Activated naive CD8-positive, alpha-beta T cell treated with anti-CD3 and anti-CD28 coated beads, Interleukin-2, amount 50 U/mL, for 24 hours (primary cell): Measurements from ENCODE around the gene GALNT6.

Experiments used
- ATAC-seq: fragments of 150-1000 bp; cut with Tn5 transposase; one replicate; pipeline ENCODE4 v1.10.0; 2021
- DNase-seq: peaks from one replicate; pipeline ENCODE4 v3.0.0; 2021
- H3K27ac Mint-ChIP-seq: one replicate; pipeline ENCODE4 v1.8.0; 2021; ENCODE audit warnings: mild to moderate bottlenecking, mixed read lengths
- H3K27me3 Mint-ChIP-seq: one replicate; pipeline ENCODE4 v1.8.0; 2021; ENCODE audit warnings: mixed read lengths
- H3K36me3 Mint-ChIP-seq: one replicate; pipeline ENCODE4 v1.8.0; 2021; ENCODE audit warnings: low read depth, mixed read lengths
- H3K4me1 Mint-ChIP-seq: one replicate; pipeline ENCODE4 v1.8.0; 2021; ENCODE audit warnings: mixed read lengths
- H3K4me3 Mint-ChIP-seq: one replicate; pipeline ENCODE4 v1.8.0; 2021; ENCODE audit warnings: mild to moderate bottlenecking, moderate library complexity, mixed read lengths
- H3K9me3 Mint-ChIP-seq: one replicate; pipeline ENCODE4 v1.8.0; 2021; ENCODE audit warnings: mixed read lengths

Gene GALNT6

DNA sequence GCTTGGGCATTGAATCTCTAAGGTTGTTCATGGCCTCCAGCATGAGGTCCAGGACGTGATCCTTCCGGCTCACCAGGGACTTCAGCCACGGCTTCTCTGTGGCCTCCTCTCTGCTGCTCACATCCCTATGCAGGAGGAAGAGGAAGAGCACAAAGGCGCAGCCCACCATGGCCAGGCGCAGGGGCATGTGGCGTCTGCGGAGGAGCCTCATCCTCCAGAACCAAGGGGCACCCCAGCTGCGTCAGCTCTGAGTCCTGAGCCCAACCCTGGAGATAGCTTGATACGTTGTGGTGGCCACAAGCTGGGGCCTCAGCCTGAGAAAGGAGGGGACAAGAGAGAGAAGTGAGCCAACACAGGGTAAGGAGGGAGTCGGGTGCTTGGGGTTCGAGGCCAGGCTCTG, 11.6 kb downstream of the GALNT6 start:
- no peak overlapping the region for H3K27ac Mint-ChIP-seq
- no peaks in the 10 kb centered on the region for H3K27me3 Mint-ChIP-seq
- no peaks in the 10 kb centered on the region for H3K9me3 Mint-ChIP-seq
- DNase-seq (no peak), ATAC-seq (no peak)
- H3K36me3 Mint-ChIP-seq = peaks cover 65% of the 10 kb centered on the region
- no peak overlapping the region for H3K4me3 Mint-ChIP-seq
- peaks cover 36% of the 10 kb centered on the region for H3K4me1 Mint-ChIP-seq

DNA sequence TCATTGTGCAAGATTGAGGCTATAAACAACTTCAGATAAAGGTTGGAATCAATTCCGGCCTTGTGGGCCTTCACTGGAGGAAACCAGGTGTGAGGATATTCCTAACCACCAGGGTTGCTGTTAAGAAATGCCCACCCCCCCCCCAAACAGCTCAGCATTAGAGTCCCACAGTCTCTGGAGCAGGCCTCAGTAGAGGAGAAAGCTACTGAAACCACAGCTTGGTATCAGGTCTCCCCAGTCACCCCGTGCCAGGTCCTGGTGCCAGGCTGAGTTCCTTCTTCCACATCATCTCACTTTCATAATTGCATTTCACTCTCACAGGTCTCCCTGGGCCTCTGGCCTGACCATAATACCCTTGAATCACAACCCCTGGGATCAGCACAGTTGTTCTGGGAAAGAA, 12.5 kb downstream of the GALNT6 start:
- Mint-ChIP-seq H3K4me3 (no peak overlapping the region), H3K27ac (no peak overlapping the region), H3K4me1 (peaks cover 33% of the 10 kb centered on the region), H3K36me3 (peaks cover 70% of the 10 kb centered on the region), H3K9me3 (no peaks in the 10 kb centered on the region), H3K27me3 (no peaks in the 10 kb centered on the region)
- DNase-seq (no peak), ATAC-seq (no peak)

DNA sequence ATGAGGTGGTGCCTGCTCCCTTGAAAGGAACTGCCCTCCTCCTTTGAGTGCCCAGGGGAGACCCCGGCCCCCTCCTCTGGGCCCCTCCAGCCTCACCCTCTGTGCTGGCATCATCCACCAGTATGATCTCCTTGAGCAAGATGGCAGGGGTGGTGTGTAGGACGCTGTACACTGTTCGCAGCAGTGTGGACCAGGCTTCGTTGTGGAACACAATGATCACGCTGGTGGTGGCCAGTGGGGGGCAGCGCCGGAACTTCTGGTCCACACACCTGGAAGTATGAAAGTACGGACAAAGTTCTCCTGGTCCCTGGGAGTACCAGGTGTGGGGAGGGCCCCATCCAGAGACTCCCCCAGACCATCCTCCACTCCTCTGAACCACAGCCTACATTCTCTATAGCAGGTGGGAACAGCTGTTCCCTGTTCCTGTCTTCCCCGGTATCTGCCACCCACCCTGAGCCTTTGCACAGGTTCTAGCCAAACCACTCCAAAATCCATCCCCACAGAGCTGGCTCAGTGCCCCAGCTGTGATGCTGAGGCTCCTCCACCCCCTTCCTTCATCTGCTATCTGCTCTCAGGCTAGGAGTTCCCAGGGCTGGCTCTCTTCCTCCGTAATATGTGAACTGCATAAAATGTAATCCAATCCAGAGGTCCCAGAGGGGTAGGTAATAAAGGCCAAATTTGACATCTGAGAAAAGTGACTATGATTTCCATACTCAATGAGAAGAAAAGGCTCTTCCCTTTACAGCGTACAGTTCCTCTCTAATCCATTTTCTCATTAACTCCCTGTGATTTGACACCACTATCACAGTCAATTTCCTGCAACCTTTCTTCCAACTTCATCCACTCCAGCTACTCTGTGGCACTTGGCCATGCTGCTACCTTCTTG, 13.9 kb downstream of the GALNT6 start:
- peaks cover 76% of the 10 kb centered on the region for H3K36me3 Mint-ChIP-seq
- H3K27ac Mint-ChIP-seq = no peak overlapping the region
- H3K9me3 Mint-ChIP-seq = peaks cover 5% of the 10 kb centered on the region
- H3K4me3 Mint-ChIP-seq = no peak overlapping the region
- peaks cover 33% of the 10 kb centered on the region for H3K4me1 Mint-ChIP-seq
- H3K27me3 Mint-ChIP-seq = no peaks in the 10 kb centered on the region
- DNase-seq = no peak
- ATAC-seq = no peak

DNA sequence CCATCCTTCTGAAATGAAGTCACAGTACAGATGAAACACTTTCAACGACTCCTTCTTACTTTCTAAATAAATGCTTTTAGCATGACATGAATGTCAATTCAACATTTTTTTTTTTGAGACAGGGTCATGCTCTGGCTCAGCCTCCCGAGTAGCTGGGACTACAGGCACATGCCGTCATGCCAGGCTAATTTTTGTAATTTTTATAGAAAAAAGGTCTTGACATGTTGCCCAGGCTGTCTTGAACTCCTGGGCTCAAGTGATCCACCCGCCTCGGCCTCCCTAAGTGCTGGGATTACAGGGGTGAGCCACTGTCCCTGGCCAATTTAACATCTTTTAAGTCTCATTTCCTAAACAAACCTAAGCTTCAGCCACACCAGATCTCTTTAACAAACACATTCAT, 16.4 kb downstream of the GALNT6 start:
- Mint-ChIP-seq H3K36me3 (peaks cover 69% of the 10 kb centered on the region), H3K4me3 (no peak overlapping the region)

DNA sequence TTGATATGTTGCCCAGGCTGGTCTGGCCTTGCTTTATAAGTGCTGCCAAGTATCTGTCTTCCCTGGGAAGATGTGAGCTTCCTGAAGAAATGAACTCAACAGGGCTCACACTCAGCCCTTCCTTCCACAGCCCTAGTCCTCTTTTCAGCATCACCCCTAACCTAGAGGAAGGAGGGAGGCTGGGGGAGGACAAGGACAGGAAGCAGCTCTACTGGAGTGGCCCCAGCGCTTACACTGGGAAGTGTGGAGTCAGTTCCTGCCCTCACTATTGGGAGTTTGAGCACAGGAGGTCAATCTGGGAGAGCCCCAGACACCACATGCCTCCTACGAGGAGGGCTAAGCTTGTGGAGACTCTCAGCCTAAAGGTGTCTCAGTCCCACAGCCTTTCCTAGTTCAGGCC, 16.8 kb downstream of the GALNT6 start:
- ATAC-seq = no peak
- Mint-ChIP-seq H3K4me1 (peaks cover 53% of the 10 kb centered on the region), H3K27ac (no peak overlapping the region), H3K4me3 (no peak overlapping the region), H3K27me3 (no peaks in the 10 kb centered on the region), H3K9me3 (peaks cover 5% of the 10 kb centered on the region), H3K36me3 (peaks cover 68% of the 10 kb centered on the region)
- DNase-seq = no peak

More for the DNA sequence above, 16.4 kb downstream of the GALNT6 start:
- no peaks in the 10 kb centered on the region for H3K27me3 Mint-ChIP-seq
- H3K9me3 Mint-ChIP-seq = peaks cover 5% of the 10 kb centered on the region
- no peak for ATAC-seq
- DNase-seq = no peak
- no peak overlapping the region for H3K27ac Mint-ChIP-seq
- H3K4me1 Mint-ChIP-seq = peaks cover 48% of the 10 kb centered on the region

DNA sequence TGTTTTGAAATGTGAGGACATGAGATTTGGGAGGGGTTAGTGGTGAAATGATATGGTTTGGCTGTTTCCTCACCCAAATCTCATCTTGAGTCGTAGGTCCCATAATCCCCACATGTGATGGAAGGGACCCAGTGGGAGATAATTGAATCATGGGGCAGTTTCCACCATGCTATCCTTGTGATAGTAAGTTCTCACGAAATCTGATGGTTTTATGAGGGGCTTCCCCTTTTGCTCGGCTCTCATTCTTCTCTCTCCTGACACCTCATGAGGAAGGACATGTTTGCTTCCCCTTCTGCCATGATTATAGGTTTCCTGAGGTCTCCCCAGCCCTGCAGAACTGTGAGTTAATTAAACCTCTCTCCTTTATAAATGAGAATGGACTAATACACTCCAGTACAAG, 18.0 kb downstream of the GALNT6 start:
- peaks cover 62% of the 10 kb centered on the region for H3K4me1 Mint-ChIP-seq
- ATAC-seq (no peak), DNase-seq (no peak)
- H3K4me3 Mint-ChIP-seq = no peak overlapping the region
- peaks cover 2% of the 10 kb centered on the region for H3K27me3 Mint-ChIP-seq
- no peak overlapping the region for H3K27ac Mint-ChIP-seq
- H3K36me3 Mint-ChIP-seq = peaks cover 67% of the 10 kb centered on the region
- H3K9me3 Mint-ChIP-seq = peaks cover 5% of the 10 kb centered on the region

DNA sequence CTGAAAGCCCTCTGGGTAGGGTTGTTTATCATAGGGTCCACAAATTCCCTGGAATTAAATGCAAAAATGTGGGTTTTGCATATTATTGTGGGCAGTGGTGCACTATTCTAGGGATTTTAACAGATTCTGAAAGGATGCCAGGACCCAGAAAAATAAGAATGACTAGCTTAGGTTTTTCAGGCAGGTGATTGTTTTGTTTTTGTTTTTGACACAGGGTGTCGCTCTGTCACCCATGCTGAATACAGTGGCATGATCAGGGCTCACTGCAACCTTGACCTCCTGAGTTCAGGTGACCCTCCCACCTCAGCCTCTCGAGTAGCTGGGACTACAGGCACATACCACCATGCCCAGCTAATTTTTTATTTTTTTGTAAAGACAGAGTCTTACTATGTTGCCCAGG, 19.2 kb downstream of the GALNT6 start:
- no peak overlapping the region for H3K4me3 Mint-ChIP-seq
- peaks cover 68% of the 10 kb centered on the region for H3K4me1 Mint-ChIP-seq
- H3K9me3 Mint-ChIP-seq = peaks cover 5% of the 10 kb centered on the region
- peaks cover 2% of the 10 kb centered on the region for H3K27me3 Mint-ChIP-seq
- no peak for DNase-seq
- peaks cover 65% of the 10 kb centered on the region for H3K36me3 Mint-ChIP-seq
- no peak for ATAC-seq
- no peak overlapping the region for H3K27ac Mint-ChIP-seq

DNA sequence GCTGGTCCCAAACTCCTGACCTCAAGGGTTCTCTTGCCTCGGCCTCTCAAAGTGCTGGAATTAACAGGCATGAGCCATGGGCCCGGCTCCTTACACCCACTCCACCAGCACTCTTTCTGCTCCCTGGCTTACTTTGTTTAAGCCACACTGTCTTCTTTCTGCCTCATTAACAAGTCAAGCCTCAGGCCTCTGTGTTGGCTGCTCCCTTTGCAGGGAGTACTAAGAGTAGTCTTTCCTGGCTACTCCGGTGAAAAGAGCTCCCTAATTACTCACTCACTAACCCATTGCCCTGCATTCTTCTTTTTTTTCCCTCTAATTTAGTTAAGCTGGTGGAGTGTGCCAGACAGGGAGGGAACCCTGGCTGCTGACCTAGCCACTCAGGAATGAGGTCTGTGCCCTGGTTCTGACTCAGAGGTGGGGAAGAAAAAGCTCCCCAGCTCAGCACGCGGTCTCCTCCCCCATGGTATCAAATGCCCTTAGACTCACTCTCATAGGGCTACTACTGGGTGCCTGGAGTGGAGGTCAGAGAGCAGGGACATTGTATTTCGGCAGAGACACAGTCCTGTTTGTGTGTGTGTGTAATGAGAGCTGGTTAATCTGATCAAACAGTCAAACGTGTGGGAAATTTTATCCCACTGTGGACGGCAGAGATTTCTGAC, 19.8 kb downstream of the GALNT6 start:
- ATAC-seq (no peak), DNase-seq (no peak)
- H3K27me3 Mint-ChIP-seq = peaks cover 2% of the 10 kb centered on the region
- peak overlapping the region; percentile 2 for H3K4me3 Mint-ChIP-seq
- peaks cover 70% of the 10 kb centered on the region for H3K4me1 Mint-ChIP-seq
- H3K27ac Mint-ChIP-seq = peak overlapping the region; percentile 64
- peaks cover 5% of the 10 kb centered on the region for H3K9me3 Mint-ChIP-seq
- peaks cover 62% of the 10 kb centered on the region for H3K36me3 Mint-ChIP-seq

DNA sequence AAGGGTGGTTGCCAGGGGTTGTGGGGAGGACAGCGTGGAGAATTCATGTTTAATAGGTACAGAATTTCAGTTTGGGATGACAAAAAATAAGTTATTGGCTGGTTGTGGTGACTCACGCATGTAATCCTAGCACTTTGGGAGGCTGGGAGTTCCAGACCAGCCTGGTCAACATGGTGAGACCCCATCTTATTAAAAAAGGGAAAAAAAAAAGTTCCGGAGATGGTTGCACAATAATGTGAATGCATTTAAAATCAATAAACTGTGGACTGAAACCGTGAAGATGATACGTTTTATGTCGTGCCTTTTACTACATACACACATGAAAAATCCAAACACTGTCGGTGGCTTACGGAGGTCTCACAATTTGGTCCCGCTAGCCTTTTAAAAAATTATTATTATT, 20.5 kb downstream of the GALNT6 start:
- ATAC-seq (no peak), DNase-seq (no peak)
- Mint-ChIP-seq H3K36me3 (peaks cover 57% of the 10 kb centered on the region), H3K4me3 (peak overlapping the region; percentile 19), H3K4me1 (peaks cover 70% of the 10 kb centered on the region), H3K9me3 (peaks cover 5% of the 10 kb centered on the region), H3K27ac (no peak overlapping the region), H3K27me3 (peaks cover 2% of the 10 kb centered on the region)

DNA sequence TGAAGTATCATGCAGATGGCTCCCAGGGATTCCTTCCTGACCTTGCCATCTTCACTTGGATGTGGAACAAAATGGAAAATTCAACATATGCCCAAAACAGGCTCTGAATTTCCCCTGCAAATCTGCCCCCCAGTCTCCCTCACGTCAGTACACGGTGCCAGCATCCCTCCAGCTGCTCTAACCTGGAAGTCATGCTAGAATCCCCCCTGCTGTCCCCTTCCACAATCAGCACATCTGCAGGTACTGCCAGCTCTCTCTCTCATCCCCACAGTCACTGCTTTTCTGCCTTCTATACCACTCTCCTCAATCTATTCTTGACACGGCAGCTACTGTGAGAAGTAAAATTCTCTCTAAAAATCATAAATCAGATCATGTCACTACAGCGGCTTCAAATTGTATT, 21.6 kb downstream of the GALNT6 start:
- Mint-ChIP-seq H3K4me1 (peaks cover 67% of the 10 kb centered on the region), H3K4me3 (peak overlapping the region; percentile 62), H3K27ac (peak overlapping the region; percentile 72), H3K36me3 (peaks cover 50% of the 10 kb centered on the region), H3K27me3 (peaks cover 2% of the 10 kb centered on the region), H3K9me3 (peaks cover 5% of the 10 kb centered on the region)
- DNase-seq (no peak), ATAC-seq (no peak)

DNA sequence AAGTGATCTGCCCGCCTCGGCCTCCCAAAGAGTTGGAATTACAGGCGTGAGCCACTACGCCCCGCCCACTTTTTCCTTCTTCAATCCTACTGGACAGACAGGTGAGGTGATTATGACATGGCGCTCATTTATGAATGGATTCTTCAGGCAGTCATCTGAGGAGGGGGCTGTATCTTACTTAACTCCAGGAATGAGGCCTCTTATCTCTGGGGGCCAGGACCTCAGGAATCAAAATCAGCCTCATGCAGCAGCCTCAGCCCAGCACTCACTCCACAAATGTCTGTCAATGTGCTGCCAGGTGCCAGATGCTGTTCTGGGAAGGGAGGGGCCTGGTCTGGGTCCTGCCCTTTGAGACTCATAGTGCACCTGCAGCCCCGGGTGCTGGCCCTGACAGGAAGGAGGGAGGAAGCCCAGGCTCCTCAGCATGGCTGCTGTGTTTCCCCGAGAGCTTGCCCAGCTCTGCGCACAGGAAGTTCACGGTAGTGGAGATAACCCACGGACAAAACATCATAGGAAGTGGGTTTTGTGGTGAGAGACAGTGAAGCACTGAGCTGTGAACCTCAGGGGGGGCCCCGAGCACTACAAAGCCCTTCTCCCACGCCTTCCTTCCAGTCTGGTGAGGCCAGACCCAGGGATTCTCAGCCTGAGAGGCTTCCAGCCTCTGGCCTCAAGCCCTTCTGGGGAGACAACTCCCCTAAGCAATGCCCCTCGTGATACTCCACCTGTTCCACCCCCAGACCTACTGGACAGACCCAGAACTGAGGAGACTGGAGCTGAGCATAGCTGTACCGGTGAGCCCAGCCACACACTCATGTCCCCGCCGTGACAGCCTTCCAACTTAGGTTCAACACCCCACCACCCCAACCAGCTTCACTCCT, 22.3 kb downstream of the GALNT6 start:
- Mint-ChIP-seq H3K4me3 (peak overlapping the region; percentile 62), H3K4me1 (peaks cover 64% of the 10 kb centered on the region), H3K36me3 (peaks cover 46% of the 10 kb centered on the region), H3K27ac (peak overlapping the region; percentile 72), H3K9me3 (peaks cover 5% of the 10 kb centered on the region), H3K27me3 (peaks cover 2% of the 10 kb centered on the region)
- DNase-seq (peak; percentile 87), ATAC-seq (peak; percentile 97)

DNA sequence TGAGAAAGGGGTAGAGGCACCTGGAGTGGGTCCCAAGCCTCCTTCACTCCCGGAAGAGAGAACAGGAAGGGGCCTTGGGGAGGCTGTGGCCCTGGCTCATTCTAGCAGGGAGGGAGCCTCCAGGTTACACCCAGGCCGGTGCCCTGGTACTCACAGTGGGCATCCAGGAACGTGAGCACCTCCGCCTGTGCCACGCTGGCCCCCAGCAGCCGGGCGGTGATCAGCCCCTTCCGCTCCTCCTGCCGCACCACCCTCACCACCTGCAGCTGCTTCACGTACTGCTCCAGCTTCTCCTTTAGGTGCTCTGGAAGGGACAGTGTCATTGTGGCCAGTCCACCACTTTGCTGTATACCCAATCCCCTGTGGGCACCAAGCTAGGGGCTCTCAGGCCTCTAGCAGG, 25.9 kb downstream of the GALNT6 start:
- DNase-seq (no peak), ATAC-seq (no peak)
- Mint-ChIP-seq H3K36me3 (peaks cover 30% of the 10 kb centered on the region), H3K27me3 (peaks cover 2% of the 10 kb centered on the region), H3K27ac (no peak overlapping the region), H3K4me1 (peaks cover 31% of the 10 kb centered on the region), H3K4me3 (no peak overlapping the region), H3K9me3 (no peaks in the 10 kb centered on the region)

DNA sequence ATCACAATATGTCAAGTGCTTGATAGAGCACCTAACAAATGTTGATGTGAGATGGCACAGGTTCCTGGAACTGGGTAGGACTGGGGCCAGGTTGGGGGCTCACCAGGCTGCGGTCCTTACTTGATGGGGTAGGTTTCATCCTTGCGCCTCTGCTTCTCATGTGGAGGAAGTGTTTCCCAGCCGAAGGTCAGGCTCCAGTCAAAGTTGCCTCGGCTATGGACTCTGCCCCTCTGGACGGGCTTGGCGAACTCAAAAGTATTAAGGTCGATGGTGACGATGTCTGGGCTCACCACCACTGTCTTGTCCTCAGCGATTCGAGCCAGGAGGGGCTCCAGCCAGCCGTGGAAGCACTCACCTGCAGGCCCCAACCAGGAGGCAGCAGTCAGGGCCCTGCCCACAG, 27.2 kb downstream of the GALNT6 start:
- Mint-ChIP-seq H3K9me3 (no peaks in the 10 kb centered on the region), H3K36me3 (peaks cover 31% of the 10 kb centered on the region), H3K27me3 (peaks cover 2% of the 10 kb centered on the region), H3K4me3 (no peak overlapping the region), H3K27ac (no peak overlapping the region), H3K4me1 (peaks cover 19% of the 10 kb centered on the region)
- ATAC-seq (no peak), DNase-seq (no peak)

DNA sequence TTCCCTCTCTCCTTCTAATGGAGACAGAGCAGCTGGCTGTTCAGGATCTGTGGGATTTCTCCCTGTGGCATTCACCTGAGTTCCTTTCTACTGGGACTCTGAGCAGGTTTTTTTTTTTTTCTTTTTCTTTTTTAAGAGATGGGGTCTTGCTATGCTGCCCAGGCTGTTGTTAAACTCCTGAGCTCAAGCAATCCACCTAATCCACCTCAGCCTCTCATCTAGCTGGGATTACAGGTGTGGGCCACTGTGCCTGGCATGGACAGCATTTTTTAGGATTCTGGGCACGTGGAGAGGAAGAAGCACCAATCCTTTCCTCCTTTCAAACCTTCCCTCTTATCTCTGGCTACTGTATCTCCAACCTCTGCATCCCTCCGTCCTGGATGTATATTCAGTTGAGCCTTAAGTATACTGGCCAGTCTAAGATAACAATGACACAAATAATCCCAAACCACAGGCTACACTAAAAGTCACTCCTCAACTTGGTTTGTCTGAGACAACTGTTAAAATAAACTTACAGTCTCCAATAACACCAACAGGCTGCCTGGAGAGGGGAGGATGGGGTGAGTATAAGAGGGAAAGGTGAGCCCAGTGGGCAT, 28.4 kb downstream of the GALNT6 start:
- Mint-ChIP-seq H3K27me3 (no peaks in the 10 kb centered on the region), H3K36me3 (peaks cover 35% of the 10 kb centered on the region), H3K4me1 (peaks cover 14% of the 10 kb centered on the region), H3K4me3 (no peak overlapping the region), H3K27ac (no peak overlapping the region), H3K9me3 (no peaks in the 10 kb centered on the region)
- DNase-seq (no peak), ATAC-seq (no peak)
